ENCODE results near the gene ARHGEF2.

The ARHGEF2 gene

DNA sequence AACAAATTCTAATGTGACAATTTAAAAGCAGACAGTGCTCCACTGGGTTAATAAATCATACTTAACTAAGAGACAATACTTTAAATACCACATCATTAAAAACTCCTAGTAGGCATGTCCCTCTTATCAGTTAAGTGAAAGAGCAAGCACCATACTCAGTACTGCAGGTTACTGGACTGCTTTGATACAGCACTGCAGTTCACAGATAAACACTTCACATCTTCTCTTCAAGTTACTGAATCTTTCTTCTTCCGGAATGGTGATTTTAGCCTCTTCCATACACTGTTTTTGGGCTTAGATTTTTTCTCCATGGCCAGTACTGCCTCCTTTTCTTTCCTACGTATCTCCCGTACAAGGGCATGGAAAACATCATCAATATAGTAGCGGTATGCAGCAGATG is 78.2 kb downstream of the ARHGEF2 start:
- TF ChIP-seq, protein P1, sequence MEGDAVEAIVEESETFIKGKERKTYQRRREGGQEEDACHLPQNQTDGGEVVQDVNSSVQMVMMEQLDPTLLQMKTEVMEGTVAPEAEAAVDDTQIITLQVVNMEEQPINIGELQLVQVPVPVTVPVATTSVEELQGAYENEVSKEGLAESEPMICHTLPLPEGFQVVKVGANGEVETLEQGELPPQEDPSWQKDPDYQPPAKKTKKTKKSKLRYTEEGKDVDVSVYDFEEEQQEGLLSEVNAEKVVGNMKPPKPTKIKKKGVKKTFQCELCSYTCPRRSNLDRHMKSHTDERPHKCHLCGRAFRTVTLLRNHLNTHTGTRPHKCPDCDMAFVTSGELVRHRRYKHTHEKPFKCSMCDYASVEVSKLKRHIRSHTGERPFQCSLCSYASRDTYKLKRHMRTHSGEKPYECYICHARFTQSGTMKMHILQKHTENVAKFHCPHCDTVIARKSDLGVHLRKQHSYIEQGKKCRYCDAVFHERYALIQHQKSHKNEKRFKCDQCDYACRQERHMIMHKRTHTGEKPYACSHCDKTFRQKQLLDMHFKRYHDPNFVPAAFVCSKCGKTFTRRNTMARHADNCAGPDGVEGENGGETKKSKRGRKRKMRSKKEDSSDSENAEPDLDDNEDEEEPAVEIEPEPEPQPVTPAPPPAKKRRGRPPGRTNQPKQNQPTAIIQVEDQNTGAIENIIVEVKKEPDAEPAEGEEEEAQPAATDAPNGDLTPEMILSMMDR (IDR thresholded peaks at IDR 0.05; ENCODE audit: control insufficient read depth, extremely low read depth, insufficient read depth): no peak
- no peak overlapping the region for H3K4me3 ChIP-seq (ENCODE audit: low read depth, low read length)
- DNase-seq (ENCODE audit: low read depth): no peak

DNA sequence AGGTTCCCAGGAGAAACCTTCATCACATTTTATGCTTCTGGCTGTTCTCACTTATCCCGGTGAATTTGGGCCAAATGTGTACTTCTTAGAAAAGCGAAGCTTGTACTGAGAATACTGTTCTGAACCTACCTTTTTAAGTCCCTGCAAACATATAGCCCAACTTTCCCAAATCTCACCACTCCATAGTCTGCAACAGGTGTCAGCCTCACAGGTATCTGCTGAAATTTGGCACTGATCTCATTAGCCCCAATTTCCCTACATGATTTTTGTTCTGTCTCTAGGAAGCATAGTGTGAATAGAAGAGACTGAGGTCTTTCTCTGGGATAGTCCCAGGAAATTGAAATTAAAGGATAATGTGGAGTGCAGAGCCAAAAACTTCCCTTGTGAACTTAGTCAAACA is 78.7 kb downstream of the ARHGEF2 start:
- no peak overlapping the region for H3K4me3 ChIP-seq (ENCODE audit: low read depth, low read length)
- no peak for DNase-seq (ENCODE audit: low read depth)
- TF ChIP-seq, protein P1 (IDR thresholded peaks at IDR 0.05; ENCODE audit: control insufficient read depth, extremely low read depth, insufficient read depth): no peak

DNA sequence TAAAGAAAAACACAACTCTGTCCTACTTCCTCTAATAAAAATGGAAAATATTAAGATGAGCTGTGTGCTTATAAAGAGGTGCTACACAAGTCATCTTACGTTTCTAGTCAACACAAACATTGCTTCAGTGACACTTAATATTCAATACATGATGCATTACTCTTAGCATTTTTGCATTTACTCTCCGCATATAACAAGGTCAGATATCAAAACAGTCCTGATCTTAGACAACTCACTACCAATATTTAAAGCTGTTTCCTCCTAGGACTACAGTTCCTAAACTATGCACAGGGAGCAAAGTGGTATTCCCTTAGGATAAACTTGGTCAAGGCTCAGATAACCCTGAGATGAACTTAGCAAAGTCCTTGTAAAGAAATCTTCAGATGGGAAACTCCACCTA is 79.5 kb downstream of the ARHGEF2 start:
- TF ChIP-seq, protein P1 (IDR thresholded peaks at IDR 0.05; ENCODE audit: control insufficient read depth, extremely low read depth, insufficient read depth): no peak
- DNase-seq (ENCODE audit: low read depth): no peak
- no peak overlapping the region for H3K4me3 ChIP-seq (ENCODE audit: low read depth, low read length)

DNA sequence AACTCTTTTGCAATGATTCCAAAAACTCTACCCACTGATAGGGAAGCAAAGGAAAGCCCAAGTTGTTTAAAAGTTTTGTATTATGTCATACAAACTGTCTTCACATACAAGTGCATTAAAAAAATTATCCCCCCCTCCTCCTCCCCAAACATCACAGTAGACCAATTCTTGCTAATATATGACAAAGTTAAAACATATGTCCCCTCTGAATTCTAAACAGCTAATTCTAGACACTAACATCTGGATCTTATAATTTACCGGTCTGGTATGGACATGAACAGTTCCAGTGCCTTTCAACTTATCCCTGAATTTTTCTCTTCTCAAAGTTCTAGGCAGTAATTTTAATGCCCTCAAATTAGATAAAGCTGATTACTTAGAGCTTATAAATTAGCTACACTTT is 80.6 kb downstream of the ARHGEF2 start:
- no peak for DNase-seq (ENCODE audit: low read depth)
- H3K4me3 ChIP-seq (ENCODE audit: low read depth, low read length): no peak overlapping the region
- TF ChIP-seq, protein P1 (IDR thresholded peaks at IDR 0.05; ENCODE audit: control insufficient read depth, extremely low read depth, insufficient read depth): no peak

Measured in LNCaP clone FGC (cell line).